A549 (cell line): ENCODE data around the gene SLC26A6. TPM values are rescaled to one million over a fixed set of nuclear protein-coding genes. Genes with fewer than 3 reads are reported as not detected.

Experiments used
- ATAC-seq, 2 experiments: fragments of 200-7000 bp in 1 of 2; fragments of >200 bp in 1 of 2; cut with Nextera tagmentation in 1 of 2; cut with Tn5 transposase in 1 of 2; 3 replicates each; pipeline versions ENCODE4 v1.8.0 to v1.9.1; 2018 to 2020; ENCODE audit warnings: mild to moderate bottlenecking in 1 of 2, moderate library complexity in 1 of 2
- CTCF ChIA-PET: fragments of 300-600 bp; sonication (Branson Sonifier 250); formaldehyde crosslinking; extraction: SDS; loops from one replicate; lab custom pipeline; 2021; ENCODE audit warnings: antibody characterized with exemption, inconsistent platforms; lab: Yijun Ruan, JAX
- POLR2A ChIA-PET: fragments of 350-600 bp; formaldehyde crosslinking; extraction: SDS; loops from one replicate; lab custom pipeline; 2021; ENCODE audit warnings: antibody characterized with exemption, inconsistent platforms; lab: Yijun Ruan, JAX
- DNase-seq, 2 experiments: peaks; one replicate each; pipeline versions ENCODE4 v3.0.0 to v3.0.0-alpha.2; 2011 to 2016; ENCODE audit warnings: low read depth in 1 of 2, low spot score in 1 of 2
- FAIRE-seq: peaks from 2 replicates; lab custom pipeline; 2011; peaks lifted over from hg19 to GRCh38; lab: Jason Lieb, UNC
- H3K27ac ChIP-seq, 2 experiments: fragments of >200 bp; sonication (Bioruptor Twin); formaldehyde crosslinking; 3 replicates each; pipeline ENCODE4 v1.5.1; 2016 to 2017
- H3K4me1 ChIP-seq: fragments of >200 bp; sonication (Bioruptor Twin); formaldehyde crosslinking; 3 replicates; pipeline ENCODE4 v1.6.1; 2016
- H3K4me2 ChIP-seq: fragments of >200 bp; sonication (Bioruptor Twin); formaldehyde crosslinking; 3 replicates; pipeline ENCODE4 v1.6.1; 2016
- H3K4me3 ChIP-seq: fragments of >200 bp; sonication (Bioruptor Twin); formaldehyde crosslinking; 3 replicates; pipeline ENCODE4 v1.5.1; 2016
- H3K9me3 ChIP-seq: fragments of >200 bp; sonication (Bioruptor Twin); formaldehyde crosslinking; 3 replicates; pipeline ENCODE4 v1.6.1; 2016
- ATOH8 ChIP-seq: fragments of 250-450 bp; sonication (Bioruptor Pico); IDR thresholded peaks from 2 replicates; pipeline ENCODE4 v1.5.0; 2020; ENCODE audit warnings: low read depth, mild to moderate bottlenecking, moderate library complexity
- BCL3 ChIP-seq: fragments of >200 bp; sonication (Bioruptor Twin); formaldehyde crosslinking; IDR thresholded peaks from 3 replicates; pipeline ENCODE4 v1.6.1; 2016
- BHLHE40 ChIP-seq: IDR thresholded peaks from 2 replicates; pipeline ENCODE4 v1.6.1; 2012; ENCODE audit warnings: low read depth, low read length, inconsistent platforms
- CBX2 ChIP-seq: fragments of 200-600 bp; sonication (generic); IDR thresholded peaks from 2 replicates; pipeline ENCODE4 v1.6.1; 2016; ENCODE audit warnings: low read depth, mild to moderate bottlenecking, borderline replicate concordance
- CTCF ChIP-seq: fragments of >200 bp; sonication (Bioruptor Twin); formaldehyde crosslinking; IDR thresholded peaks from 3 replicates; pipeline ENCODE4 v1.5.1; 2016
- ELK1 ChIP-seq: fragments of 150-350 bp; IDR thresholded peaks from 2 replicates; pipeline ENCODE4 v1.6.1; 2014; ENCODE audit warnings: low read depth, mild to moderate bottlenecking, low read length
- EP300 ChIP-seq, 2 experiments: fragments of >200 bp; sonication (Bioruptor Twin); formaldehyde crosslinking; IDR thresholded peaks; 2 replicates in 1 of 2; 3 replicates in 1 of 2; pipeline ENCODE4 v1.6.1; 2016 to 2017
- FOSB ChIP-seq: fragments of 250-450 bp; sonication (Bioruptor Pico); IDR thresholded peaks from 2 replicates; pipeline ENCODE4 v1.5.0; 2020; ENCODE audit warnings: mild to moderate bottlenecking, moderate library complexity
- GATA3 ChIP-seq: IDR thresholded peaks from 2 replicates; pipeline ENCODE4 v1.6.1; 2012; ENCODE audit warnings: borderline replicate concordance
- HDAC2 ChIP-seq: fragments of 200-600 bp; sonication (generic); IDR thresholded peaks from 2 replicates; pipeline ENCODE4 v1.6.1; 2016
- HEYL ChIP-seq: fragments of 250-450 bp; sonication (Bioruptor Pico); IDR thresholded peaks from 2 replicates; pipeline ENCODE4 v1.8.0; 2021; ENCODE audit warnings: mild to moderate bottlenecking, moderate library complexity
- JUNB ChIP-seq: fragments of >200 bp; sonication (Bioruptor Twin); formaldehyde crosslinking; IDR thresholded peaks from 2 replicates; pipeline ENCODE4 v1.6.1; 2016
- KDM1A ChIP-seq: fragments of 200-600 bp; sonication (generic); IDR thresholded peaks from 2 replicates; pipeline ENCODE4 v1.6.1; 2016; ENCODE audit warnings: low read depth, mild to moderate bottlenecking
- MAX ChIP-seq: IDR thresholded peaks from 2 replicates; pipeline ENCODE4 v1.6.1; 2012
- MAZ ChIP-seq: fragments of 150-350 bp; IDR thresholded peaks from 2 replicates; pipeline ENCODE4 v1.6.1; 2014; ENCODE audit warnings: antibody characterized with exemption, low read depth, low read length, borderline replicate concordance
- PBX3 ChIP-seq: IDR thresholded peaks from 2 replicates; pipeline ENCODE4 v1.6.1; 2012
- POLR2A ChIP-seq: IDR thresholded peaks from 2 replicates; pipeline ENCODE4 v1.6.1; 2012; ENCODE audit warnings: mild to moderate bottlenecking, low read length
- POLR2AphosphoS2 ChIP-seq: conservative IDR thresholded peaks from 2 replicates; pipeline ENCODE4 v1.6.1; 2012; ENCODE audit warnings: low read length, improper control_type of control experiment, inconsistent platforms
- RFX5 ChIP-seq: fragments of 450-650 bp; IDR thresholded peaks from 2 replicates; pipeline ENCODE4 v1.7.1; 2014; ENCODE audit warnings: antibody characterized with exemption, mild to moderate bottlenecking, moderate library complexity
- RNF2 ChIP-seq: fragments of 200-600 bp; sonication (generic); IDR thresholded peaks from 2 replicates; pipeline ENCODE4 v1.6.1; 2016; ENCODE audit warnings: low read depth, mild to moderate bottlenecking, antibody characterized with exemption, moderate library complexity, borderline replicate concordance
- SMC3 ChIP-seq: fragments of >200 bp; sonication (Bioruptor Twin); formaldehyde crosslinking; IDR thresholded peaks from 3 replicates; pipeline ENCODE4 v1.6.1; 2018; ENCODE audit warnings: inconsistent platforms
- TP53 ChIP-seq: fragments of 250-450 bp; sonication (Bioruptor Pico); IDR thresholded peaks from 2 replicates; pipeline ENCODE4 v1.5.0; 2021; ENCODE audit warnings: mild to moderate bottlenecking, moderate library complexity
- WGBS: methylation state at CpG from one replicate; pipeline ENCODE4 v1.1.6; 2017; ENCODE audit errors: missing lambda C conversion rate; 5-methylcytosine and 5-hydroxymethylcytosine counted together
- polyA plus RNA-seq, 4 experiments: library from polyadenylated mRNA; depleted of rRNA in 3 of 4; stranded (reverse); fragments of >200 nt; fragmentation: RNase III in 1 of 4; extraction: RNeasy Plus Mini Kit Qiagen cat#74134 plus additional on column Dnase treatment in 1 of 4; gene quantifications; 2 replicates in 3 of 4; 3 replicates in 1 of 4; pipeline ENCODE4 v1.2.3, GENCODE V29; 2011 to 2017

Gene SLC26A6
- polyA plus RNA-seq, 2 of the 4 experiments (the other 2 are of a cell fraction), result 12.5 to 25.5 TPM

GRCh38 chr3:48647714-48648113, 12.5 kb upstream of the SLC26A6 start:
- H3K9me3 ChIP-seq, result no peaks in the 10 kb centered on the region
- no peak overlapping the region for H3K27ac ChIP-seq
- H3K4me1 ChIP-seq, result no peaks in the 10 kb centered on the region
- no peak for ATAC-seq
- no peak overlapping the region for H3K4me2 ChIP-seq
- ChIA-PET CTCF (interaction anchor here (2.6 kb wide), 1 partner anchor 13 kb away, joined by 5 read pairs; the partner anchor contains the start of gene SLC26A6), POLR2A (no interaction called here)
- no peak for TF ChIP-seq FOSB (CRISPR knock-in tag)
- H3K4me3 ChIP-seq, result no peak overlapping the region
- FAIRE-seq, result no peak
- no peak for DNase-seq
- 82% methylated on average over 9 of the region's 9 CpGs for WGBS

GRCh38 chr3:48644898-48645760, 9.9 kb upstream of the SLC26A6 start:
- H3K4me2 ChIP-seq, result no peak overlapping the region
- TF ChIP-seq GATA3, result no peak
- no peak for TF ChIP-seq FOSB (CRISPR knock-in tag)
- TF ChIP-seq RNF2, result no peak
- TF ChIP-seq KDM1A, result no peak
- no peak for TF ChIP-seq BCL3
- TF ChIP-seq JUNB, result no peak
- no peak for TF ChIP-seq TP53
- TF ChIP-seq POLR2AphosphoS2, result no peak
- no peak for TF ChIP-seq HDAC2
- no peak for TF ChIP-seq ATOH8 (CRISPR knock-in tag)
- TF ChIP-seq MAZ, result no peak
- TF ChIP-seq PBX3, result no peak
- no peak for TF ChIP-seq CTCF
- TF ChIP-seq MAX, result no peak
- TF ChIP-seq BHLHE40, result no peak
- TF ChIP-seq POLR2A, result no peak
- TF ChIP-seq CBX2, result no peak
- TF ChIP-seq, all 56 proteins: peak for 0
- POLR2A ChIA-PET, result no interaction called here
- CTCF ChIA-PET, result interaction anchor here (1.1 to 1.2 kb wide), 2 partner anchors 11 to 17 kb away, joined by 4 read pairs; partner anchors contain the start of gene CELSR3
- 93% methylated on average over 16 of the region's 22 CpGs for WGBS
- Histone ChIP-seq H3K4me3 (no peak overlapping the region), H3K4me1 (no peaks in the 10 kb centered on the region), H3K9me3 (no peaks in the 10 kb centered on the region), H3K27ac (no peak overlapping the region)
- DNase-seq, result no peak
- FAIRE-seq, result no peak
- no peak for ATAC-seq

GRCh38 chr3:48642605-48643004, 7.3 kb upstream of the SLC26A6 start:
- TF ChIP-seq EP300 (IDR thresholded peaks at IDR 0.05) (no peak), GATA3 (no peak), RFX5 (no peak), SMC3 (no peak), RNF2 (no peak), ELK1 (no peak), FOSB (CRISPR knock-in tag) (no peak), ATOH8 (CRISPR knock-in tag) (no peak), HEYL (CRISPR knock-in tag) (no peak)
- ATAC-seq, result no peak
- H3K4me1 ChIP-seq, result no peaks in the 10 kb centered on the region
- 80% methylated on average over 1 of the region's 12 CpGs for WGBS
- no peak overlapping the region for H3K4me2 ChIP-seq
- ChIA-PET CTCF (no interaction called here), POLR2A (no interaction called here)
- DNase-seq, result no peak
- no peak overlapping the region for H3K4me3 ChIP-seq
- H3K27ac ChIP-seq, result no peak overlapping the region
- no peaks in the 10 kb centered on the region for H3K9me3 ChIP-seq
- FAIRE-seq, result no peak
